Prostate gland (tissue), 2 donors: ENCODE measurements around the gene GARS1. TPM values are rescaled to one million over a fixed set of nuclear protein-coding genes. Genes with fewer than 3 reads are reported as not detected.

ENCODE experiments used
- DNase-seq: peaks from one replicate; pipeline ENCODE4 v3.0.0-alpha.2; 2019; ENCODE audit warnings: low spot score
- H3K27ac ChIP-seq, 2 donors: fragments of 200-600 bp; sonication (generic); 2 replicates each; pipeline ENCODE4 v1.5.1; 2017 to 2019
- H3K27me3 ChIP-seq: fragments of 200-600 bp; sonication (generic); replicated peaks from 2 replicates; pipeline ENCODE4 v1.5.1; 2019; ENCODE audit not compliant: insufficient read depth
- H3K36me3 ChIP-seq, 2 donors: fragments of 200-600 bp; sonication (generic); 1 replicate in 1 of 2; 2 replicates in 1 of 2; pipeline versions ENCODE4 v1.5.1 to v1.8.1; 2017 to 2019
- H3K4me1 ChIP-seq: fragments of 200-600 bp; sonication (generic); replicated peaks from 2 replicates; pipeline ENCODE4 v1.5.1; 2019
- H3K4me3 ChIP-seq, 2 donors: fragments of 200-600 bp; sonication (generic); 2 replicates each; pipeline ENCODE4 v1.5.1; 2017 to 2019
- H3K9me3 ChIP-seq: fragments of 200-600 bp; sonication (generic); 2 replicates; pipeline ENCODE4 v1.5.1; 2017
- POLR2A ChIP-seq: fragments of 450-650 bp; IDR thresholded peaks from one replicate; pipeline ENCODE4 v1.6.1; 2016; ENCODE audit warnings: antibody characterized with exemption, mild to moderate bottlenecking
- POLR2AphosphoS5 ChIP-seq: sonication (generic); formaldehyde crosslinking; IDR thresholded peaks from one replicate; pipeline ENCODE4 v1.6.1; 2017; ENCODE audit warnings: antibody characterized with exemption
- WGBS: methylation state at CpG from one replicate; pipeline ENCODE4 v1.1.5; 2018; 5-methylcytosine and 5-hydroxymethylcytosine counted together
- intact Hi-C: fragments of 100-400 bp; cut with DNase I; formaldehyde crosslinking; loops from one replicate; pipeline ENCODE4 v1.14.2; 2022
- total RNA-seq, 2 donors: library from RNA; depleted of rRNA; stranded (reverse); fragments of >200 nt; gene quantifications; one replicate each; pipeline ENCODE4 v1.1.0, GENCODE V29; 2016
- TF ChIP-seq, protein P1 (sequence below), 4 experiments: fragments of 200-600 bp in 2 of 4; fragments of 450-650 bp in 2 of 4; sonication (generic) in 2 of 4; IDR thresholded peaks; 1 replicate in 3 of 4; 2 replicates in 1 of 4; pipeline ENCODE4 v1.5.1; 2016 to 2019; ENCODE audit warnings: antibody characterized with exemption in 4 of 4, mild to moderate bottlenecking in 2 of 4, moderate library complexity in 2 of 4

Gene GARS1
- total RNA-seq, 2 donors from 2014 or later = 38.8 to 78.3 TPM

DNA sequence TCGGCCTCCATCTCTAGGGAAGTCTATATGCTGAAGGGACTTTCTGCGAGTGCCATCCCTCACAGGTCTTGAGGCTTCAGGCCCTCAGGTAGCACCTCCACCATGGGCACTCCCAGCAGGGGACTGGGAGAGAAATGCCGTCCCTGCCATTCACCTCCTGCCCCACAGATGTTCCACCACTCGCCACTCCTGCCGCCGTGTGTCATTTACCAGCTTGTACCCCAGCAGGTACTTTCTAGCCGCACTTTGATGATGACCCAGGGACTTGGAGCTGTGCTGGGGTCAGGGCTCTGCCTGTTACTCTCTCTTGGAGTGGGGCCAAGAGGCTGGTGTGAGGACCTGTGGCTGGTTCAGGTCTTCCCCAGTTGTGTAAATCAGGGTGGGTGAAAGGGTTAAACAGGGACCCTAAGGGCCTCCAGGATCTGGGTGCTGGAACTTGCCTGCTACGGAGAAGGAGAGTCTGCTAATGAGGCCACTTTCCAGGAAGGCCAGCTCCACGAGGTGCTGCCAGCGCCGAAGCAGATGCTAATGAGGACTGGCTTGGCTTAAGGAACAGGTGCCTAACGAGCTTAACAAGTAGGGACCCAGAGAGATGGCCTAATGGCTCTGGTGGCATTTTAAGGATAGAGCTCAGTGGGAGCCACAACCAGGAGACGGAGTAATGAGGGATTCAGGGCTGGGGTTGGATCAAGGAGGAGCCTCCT, 55.2 kb downstream of the GARS1 start:
- TF ChIP-seq POLR2AphosphoS5 (no peak), POLR2A (no peak)
- TF ChIP-seq, protein P1, sequence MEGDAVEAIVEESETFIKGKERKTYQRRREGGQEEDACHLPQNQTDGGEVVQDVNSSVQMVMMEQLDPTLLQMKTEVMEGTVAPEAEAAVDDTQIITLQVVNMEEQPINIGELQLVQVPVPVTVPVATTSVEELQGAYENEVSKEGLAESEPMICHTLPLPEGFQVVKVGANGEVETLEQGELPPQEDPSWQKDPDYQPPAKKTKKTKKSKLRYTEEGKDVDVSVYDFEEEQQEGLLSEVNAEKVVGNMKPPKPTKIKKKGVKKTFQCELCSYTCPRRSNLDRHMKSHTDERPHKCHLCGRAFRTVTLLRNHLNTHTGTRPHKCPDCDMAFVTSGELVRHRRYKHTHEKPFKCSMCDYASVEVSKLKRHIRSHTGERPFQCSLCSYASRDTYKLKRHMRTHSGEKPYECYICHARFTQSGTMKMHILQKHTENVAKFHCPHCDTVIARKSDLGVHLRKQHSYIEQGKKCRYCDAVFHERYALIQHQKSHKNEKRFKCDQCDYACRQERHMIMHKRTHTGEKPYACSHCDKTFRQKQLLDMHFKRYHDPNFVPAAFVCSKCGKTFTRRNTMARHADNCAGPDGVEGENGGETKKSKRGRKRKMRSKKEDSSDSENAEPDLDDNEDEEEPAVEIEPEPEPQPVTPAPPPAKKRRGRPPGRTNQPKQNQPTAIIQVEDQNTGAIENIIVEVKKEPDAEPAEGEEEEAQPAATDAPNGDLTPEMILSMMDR (IDR thresholded peaks at IDR 0.05) = no peak
- Histone ChIP-seq H3K27me3 (no peaks in the 10 kb centered on the region), H3K4me3 (no peak overlapping the region), H3K36me3 (no peaks in the 10 kb centered on the region), H3K9me3 (no peaks in the 10 kb centered on the region), H3K4me1 (no peaks in the 10 kb centered on the region), H3K27ac (no peak overlapping the region)
- 86% methylated on average over 13 of the region's 13 CpGs for WGBS
- DNase-seq = no peak
- intact Hi-C loops = no loop called here

GRCh38 chr7:30650421-30650808, 55.7 kb downstream of the GARS1 start:
- Histone ChIP-seq H3K36me3 (no peaks in the 10 kb centered on the region), H3K27me3 (no peaks in the 10 kb centered on the region), H3K9me3 (no peaks in the 10 kb centered on the region), H3K4me1 (no peaks in the 10 kb centered on the region), H3K4me3 (no peak overlapping the region), H3K27ac (no peak overlapping the region)
- no peak for DNase-seq
- TF ChIP-seq, protein P1 (IDR thresholded peaks at IDR 0.05) = no peak
- TF ChIP-seq POLR2A = no peak
- TF ChIP-seq POLR2AphosphoS5 = no peak
- intact Hi-C loops = no loop called here
- 88% methylated on average over 7 of the region's 7 CpGs for WGBS

DNA sequence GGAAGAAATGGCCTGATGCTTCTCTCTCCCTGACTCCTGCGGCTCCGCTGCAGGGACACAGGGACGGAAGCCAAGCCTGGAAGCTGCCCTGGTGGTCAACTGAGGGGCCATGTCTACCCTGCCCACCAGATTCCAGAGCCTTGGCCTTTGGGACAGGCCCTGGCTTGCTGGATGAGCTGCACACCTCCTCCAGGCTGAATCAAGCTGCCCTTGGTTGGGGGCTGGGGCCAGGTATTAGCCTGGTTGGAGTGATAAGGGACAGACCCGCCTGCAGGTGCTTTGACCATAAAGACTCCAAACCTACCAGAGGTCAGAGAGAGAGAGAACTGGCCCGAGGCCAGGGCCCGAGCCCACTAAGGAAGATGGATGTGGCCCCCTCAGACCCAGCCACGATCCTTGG, 57.5 kb downstream of the GARS1 start:
- Histone ChIP-seq H3K9me3 (no peaks in the 10 kb centered on the region), H3K4me3 (no peak overlapping the region), H3K27ac (no peak overlapping the region), H3K4me1 (no peaks in the 10 kb centered on the region), H3K36me3 (no peaks in the 10 kb centered on the region), H3K27me3 (no peaks in the 10 kb centered on the region)
- no peak for DNase-seq
- intact Hi-C loops = no loop called here
- TF ChIP-seq POLR2AphosphoS5 (no peak), POLR2A (no peak)
- TF ChIP-seq, protein P1 (IDR thresholded peaks at IDR 0.05) = no peak
- WGBS = 79% methylated on average over 5 of the region's 7 CpGs

GRCh38 chr7:30652698-30653641, 58.3 kb downstream of the GARS1 start:
- no peak for DNase-seq
- 90% methylated on average over 19 of the region's 19 CpGs for WGBS

More at GRCh38 chr7:30652698-30653641, 58.3 kb downstream of the GARS1 start:
- H3K9me3 ChIP-seq = no peaks in the 10 kb centered on the region
- H3K27me3 ChIP-seq = no peaks in the 10 kb centered on the region
- no peaks in the 10 kb centered on the region for H3K36me3 ChIP-seq
- TF ChIP-seq, protein P1 (IDR thresholded peaks at IDR 0.05) = no peak
- no peak for TF ChIP-seq POLR2AphosphoS5
- TF ChIP-seq POLR2A = no peak
- no peak overlapping the region for H3K4me3 ChIP-seq
- no peak overlapping the region for H3K27ac ChIP-seq
- intact Hi-C loops = no loop called here
- H3K4me1 ChIP-seq = no peaks in the 10 kb centered on the region
